Fibroblast of villous mesenchyme (primary cell): ENCODE results near the gene NAA38. TPM values are rescaled to one million over a fixed set of nuclear protein-coding genes. Genes with fewer than 3 reads are reported as not detected.
A peak's percentile ranks its signal among the peaks of the same experiment; 100 is the strongest.

ENCODE experiments used
- DNase-seq: peaks from one replicate; pipeline ENCODE4 v3.0.0-alpha.2; 2010; ENCODE audit warnings: low read depth
- H3K4me3 ChIP-seq: 2 replicates; pipeline ENCODE4 v1.5.1; 2011; ENCODE audit warnings: low read depth, mild to moderate bottlenecking, low read length
- CTCF ChIP-seq: IDR thresholded peaks from 2 replicates; pipeline ENCODE4 v1.5.1; 2012; ENCODE audit warnings: low read depth, mild to moderate bottlenecking, low read length; ENCODE audit not compliant: insufficient read depth
- small RNA-seq: library from RNA; depleted of rRNA; stranded (forward); fragments of <200 nt; gene quantifications from one replicate; pipeline ENCODE3, GENCODE V24; 2012
- total RNA-seq: library from RNA; depleted of rRNA; stranded (reverse); fragments of >200 nt; gene quantifications from 2 replicates; pipeline ENCODE4 v1.2.3, GENCODE V29; 2012

Gene NAA38
- total RNA-seq, 1 donor: 55.3 TPM

- no peak overlapping the region for H3K4me3 ChIP-seq
- no peak for TF ChIP-seq CTCF
- DNase-seq: no peak
These were observed 48.1 kb downstream of the NAA38 start for GRCh38 chr17:7809086-7809790.

DNA sequence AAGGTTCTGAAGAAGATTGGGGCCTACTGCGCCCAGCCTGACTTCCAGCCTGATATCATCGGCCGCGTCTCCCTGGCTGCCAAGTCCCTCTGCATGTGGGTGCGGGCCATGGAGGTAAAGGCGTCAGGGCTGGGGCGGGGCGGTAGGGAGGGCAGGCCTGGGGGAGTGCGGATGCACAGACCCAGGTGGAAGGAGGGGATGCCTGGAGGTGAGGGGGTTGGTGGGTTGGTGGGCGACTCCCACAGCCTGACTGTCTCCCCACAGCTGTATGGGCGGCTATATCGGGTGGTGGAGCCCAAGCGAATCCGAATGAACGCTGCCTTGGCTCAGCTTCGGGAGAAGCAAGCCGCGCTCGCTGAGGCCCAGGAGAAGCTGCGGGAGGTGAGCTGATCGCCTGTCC, 50.2 kb downstream of the NAA38 start:
- DNase-seq: no peak
- TF ChIP-seq CTCF: no peak
- H3K4me3 ChIP-seq: no peak overlapping the region

Small RNA genes within 50 kb of the gene (small RNA-seq; reads per million reads assigned to genes)
- 3.9 reads per million, percentile 76 among the genes with 10 or more reads in this experiment for gene SCARNA21

Other genes starting within 250 kb of the NAA38 start
- gene FXR2, start 242.7 kb downstream of the NAA38 start, total RNA-seq: 37.4 and 39.7 TPM in 2 replicates
- gene SAT2, start 229.7 kb downstream of the NAA38 start, total RNA-seq: 23.3 and 37.0 TPM in 2 replicates
- gene SHBG, start 227.4 kb downstream of the NAA38 start, total RNA-seq: 0.64 and 0.86 TPM in 2 replicates
- not detected in 2 replicates for gene ATP1B2, start 206.6 kb downstream of the NAA38 start, total RNA-seq
- 50.6 and 79.5 TPM in 2 replicates for gene TP53, start 170.1 kb downstream of the NAA38 start, total RNA-seq
- 5.2 and 6.0 TPM in 2 replicates for gene WRAP53, start 169.1 kb downstream of the NAA38 start, total RNA-seq
- gene EFNB3, start 152.4 kb downstream of the NAA38 start, total RNA-seq: 0.32 and 0.43 TPM in 2 replicates
- under 0.01 and 0.43 TPM in 2 replicates for gene DNAH2, start 139.8 kb downstream of the NAA38 start, total RNA-seq
- gene KDM6B, start 23.3 kb downstream of the NAA38 start, total RNA-seq: 3.0 and 5.8 TPM in 2 replicates
- gene TMEM88, start 2.5 kb downstream of the NAA38 start, total RNA-seq: 0.43 and 1.3 TPM in 2 replicates
- gene CYB5D1, start 444 bp upstream of the NAA38 start, total RNA-seq: 6.4 and 11.2 TPM in 2 replicates
- 103 and 111 TPM in 2 replicates for gene CHD3, start 31.2 kb upstream of the NAA38 start, total RNA-seq
- 2.2 and 4.2 TPM in 2 replicates for gene RNF227, start 58.7 kb upstream of the NAA38 start, total RNA-seq
- 1.3 and 1.7 TPM in 2 replicates for gene KCNAB3, start 72.3 kb upstream of the NAA38 start, total RNA-seq
- gene TRAPPC1, start 74.4 kb upstream of the NAA38 start, total RNA-seq: 42.7 and 47.4 TPM in 2 replicates
- gene CNTROB, start 74.6 kb upstream of the NAA38 start, total RNA-seq: 21.3 and 25.5 TPM in 2 replicates
- under 0.01 TPM in 1 of 2 replicates, not detected in the other for gene GUCY2D, start 145.1 kb upstream of the NAA38 start, total RNA-seq
- gene ALOX15B, start 181.5 kb upstream of the NAA38 start, total RNA-seq: not detected in 2 replicates
- not detected in 2 replicates for gene ALOX12B, start 230.2 kb upstream of the NAA38 start, total RNA-seq